HG03097 (cell line): ENCODE measurements around the gene MAN1A1.

ENCODE experiments used
- ATAC-seq: cut with Tn5 transposase; IDR thresholded peaks from one replicate; pipeline ENCODE4 v1.9.1; 2021; ENCODE audit not compliant: unreplicated experiment, low FRiP score

Gene MAN1A1

GRCh38 chr6:119207327-119207726, 142.2 kb downstream of the MAN1A1 start:
- no peak for ATAC-seq

GRCh38 chr6:119205911-119206618, 143.5 kb downstream of the MAN1A1 start:
- peak; percentile 95 for ATAC-seq

- ATAC-seq = no peak
Observed at GRCh38 chr6:119204719-119205118, 144.8 kb downstream of the MAN1A1 start.

GRCh38 chr6:119201480-119201879, 148.1 kb downstream of the MAN1A1 start:
- no peak for ATAC-seq

GRCh38 chr6:119200512-119201175, 148.9 kb downstream of the MAN1A1 start:
- ATAC-seq = no peak

GRCh38 chr6:119197271-119197670, 152.3 kb downstream of the MAN1A1 start:
- no peak for ATAC-seq

- ATAC-seq = no peak
Observed at GRCh38 chr6:119196715-119197114, 152.8 kb downstream of the MAN1A1 start.

- ATAC-seq = no peak
Observed at GRCh38 chr6:119195848-119196247, 153.7 kb downstream of the MAN1A1 start.

- ATAC-seq = no peak
Observed at GRCh38 chr6:119195204-119195603, 154.4 kb downstream of the MAN1A1 start.

- ATAC-seq = no peak
Observed at GRCh38 chr6:119193707-119194106, 155.9 kb downstream of the MAN1A1 start.

- no peak for ATAC-seq
Observed at GRCh38 chr6:119192200-119192599, 157.4 kb downstream of the MAN1A1 start.

- ATAC-seq = no peak
Observed at GRCh38 chr6:119190176-119190575, 159.4 kb downstream of the MAN1A1 start.

GRCh38 chr6:119189498-119189897, 160.1 kb downstream of the MAN1A1 start:
- ATAC-seq = no peak

- no peak for ATAC-seq
Observed at GRCh38 chr6:119187596-119187995, 162.0 kb downstream of the MAN1A1 start.

- ATAC-seq = no peak
Observed at GRCh38 chr6:119186490-119186889, 163.1 kb downstream of the MAN1A1 start.

GRCh38 chr6:119184008-119184648, 165.4 kb downstream of the MAN1A1 start:
- ATAC-seq = no peak

- ATAC-seq = no peak
Observed at GRCh38 chr6:119183457-119183856, 166.1 kb downstream of the MAN1A1 start.

- ATAC-seq = no peak
Observed at GRCh38 chr6:119182875-119183274, 166.7 kb downstream of the MAN1A1 start.

GRCh38 chr6:119182216-119182803, 167.3 kb downstream of the MAN1A1 start:
- no peak for ATAC-seq

GRCh38 chr6:119181046-119181445, 168.5 kb downstream of the MAN1A1 start:
- ATAC-seq = no peak

- no peak for ATAC-seq
Observed at GRCh38 chr6:119179842-119180241, 169.7 kb downstream of the MAN1A1 start.
